H9 (cell line): ENCODE data around the gene STK10. TPM values are rescaled to one million over a fixed set of nuclear protein-coding genes. Genes with fewer than 3 reads are reported as not detected.

Experiments used
- DNase-seq: peaks from one replicate; pipeline ENCODE4 v3.0.0-alpha.2; 2017
- H2AFZ ChIP-seq: one replicate; pipeline ENCODE4 v1.6.1; 2013; ENCODE audit warnings: mild to moderate bottlenecking, low read length, control low read depth, moderate library complexity
- H2AK5ac ChIP-seq: 2 replicates; pipeline ENCODE4 v1.6.1; 2013; ENCODE audit warnings: low read length, control low read depth, mixed read lengths; ENCODE audit not compliant: insufficient read length
- H2BK120ac ChIP-seq: one replicate; pipeline ENCODE4 v1.6.1; 2013; ENCODE audit warnings: low read depth, mild to moderate bottlenecking, low read length, control low read depth, inconsistent platforms; ENCODE audit not compliant: poor library complexity, severe bottlenecking
- H2BK12ac ChIP-seq: 2 replicates; pipeline ENCODE4 v1.6.1; 2013; ENCODE audit warnings: low read length, control low read depth, mixed read lengths, low read depth; ENCODE audit not compliant: insufficient read length
- H2BK15ac ChIP-seq: 2 replicates; pipeline ENCODE4 v1.6.1; 2013; ENCODE audit warnings: low read depth, low read length, control low read depth
- H2BK20ac ChIP-seq: one replicate; pipeline ENCODE4 v1.6.1; 2013; ENCODE audit warnings: low read depth, mild to moderate bottlenecking, low read length, control low read depth, inconsistent platforms; ENCODE audit not compliant: poor library complexity, severe bottlenecking
- H2BK5ac ChIP-seq: 2 replicates; pipeline ENCODE4 v1.6.1; 2013; ENCODE audit warnings: low read length, control low read depth, mixed read lengths; ENCODE audit not compliant: insufficient read length
- H3K14ac ChIP-seq: 2 replicates; pipeline ENCODE4 v1.6.1; 2013; ENCODE audit warnings: low read length, control low read depth; ENCODE audit not compliant: insufficient read depth
- H3K18ac ChIP-seq: 2 replicates; pipeline ENCODE4 v1.6.1; 2013; ENCODE audit warnings: low read depth, mild to moderate bottlenecking, mixed read lengths, low read length, control low read depth; ENCODE audit not compliant: insufficient read length
- H3K23ac ChIP-seq: 2 replicates; pipeline ENCODE4 v1.6.1; 2013; ENCODE audit warnings: low read length, control low read depth, mixed read lengths, low read depth; ENCODE audit not compliant: insufficient read length
- H3K23me2 ChIP-seq: 2 replicates; pipeline ENCODE4 v1.6.1; 2013; ENCODE audit warnings: low read depth, mild to moderate bottlenecking, mixed read lengths, low read length, control low read depth; ENCODE audit not compliant: insufficient read length, poor library complexity, severe bottlenecking
- H3K27ac ChIP-seq: 2 replicates; pipeline ENCODE4 v1.5.1; 2013; ENCODE audit warnings: low read length, control low read depth, mixed read lengths, low read depth; ENCODE audit not compliant: insufficient read length
- H3K27me3 ChIP-seq: 2 replicates; pipeline ENCODE4 v1.6.1; 2013; ENCODE audit warnings: low read length, control low read depth, inconsistent platforms; ENCODE audit not compliant: insufficient read depth
- H3K4ac ChIP-seq: 2 replicates; pipeline ENCODE4 v1.6.1; 2013; ENCODE audit warnings: low read depth, mild to moderate bottlenecking, control low read depth, inconsistent platforms, low read length, moderate library complexity
- H3K4me1 ChIP-seq: 2 replicates; pipeline ENCODE4 v1.6.1; 2013; ENCODE audit warnings: low read length, control low read depth, inconsistent platforms; ENCODE audit not compliant: insufficient read depth
- H3K4me2 ChIP-seq: 2 replicates; pipeline ENCODE4 v1.6.1; 2013; ENCODE audit warnings: low read length, control low read depth, mixed read lengths; ENCODE audit not compliant: insufficient read length, insufficient read depth
- H3K56ac ChIP-seq: 2 replicates; pipeline ENCODE4 v1.6.1; 2013; ENCODE audit warnings: low read depth, mild to moderate bottlenecking, mixed read lengths, low read length, control low read depth; ENCODE audit not compliant: insufficient read length
- H3K79me1 ChIP-seq: 2 replicates; pipeline ENCODE4 v1.6.1; 2013; ENCODE audit warnings: low read depth, mild to moderate bottlenecking, moderate library complexity, low read length, control low read depth, inconsistent platforms; ENCODE audit not compliant: insufficient read depth, poor library complexity, severe bottlenecking
- H3K79me2 ChIP-seq: 2 replicates; pipeline ENCODE4 v1.6.1; 2013; ENCODE audit warnings: low read length, control low read depth, inconsistent platforms; ENCODE audit not compliant: insufficient read depth
- H3K9ac ChIP-seq: 2 replicates; pipeline ENCODE4 v1.6.1; 2013; ENCODE audit warnings: low read length, control low read depth, mixed read lengths; ENCODE audit not compliant: insufficient read length; ENCODE audit errors: extremely low read depth
- H3K9me3 ChIP-seq: one replicate; pipeline ENCODE4 v1.6.1; 2013; ENCODE audit warnings: low read depth, low read length, inconsistent platforms; ENCODE audit not compliant: control insufficient read depth
- H3T11ph ChIP-seq: one replicate; pipeline ENCODE4 v1.6.1; 2013; ENCODE audit warnings: mild to moderate bottlenecking, low read length, control low read depth, inconsistent platforms
- H4K20me1 ChIP-seq: one replicate; pipeline ENCODE4 v1.6.1; 2013; ENCODE audit not compliant: control insufficient read depth, insufficient read length, insufficient read depth
- H4K5ac ChIP-seq: 2 replicates; pipeline ENCODE4 v1.6.1; 2013; ENCODE audit warnings: low read depth, mild to moderate bottlenecking, mixed read lengths, low read length, control low read depth; ENCODE audit not compliant: insufficient read length
- H4K8ac ChIP-seq: replicated peaks from 2 replicates; pipeline ENCODE4 v1.6.1; 2013; ENCODE audit warnings: low read length, control low read depth, mixed read lengths, low read depth; ENCODE audit not compliant: insufficient read length
- H4K91ac ChIP-seq: 2 replicates; pipeline ENCODE4 v1.6.1; 2013; ENCODE audit warnings: low read depth, mild to moderate bottlenecking, moderate library complexity, mixed read lengths, low read length, control low read depth; ENCODE audit not compliant: insufficient read length
- H3K27ac Mint-ChIP-seq, 3 experiments: 2 replicates in 2 of 3; 3 replicates in 1 of 3; pipeline ENCODE4 v1.8.0; 2020 to 2021; ENCODE audit warnings: mixed read lengths in 3 of 3, mild to moderate bottlenecking in 1 of 3, moderate library complexity in 1 of 3
- H3K27me3 Mint-ChIP-seq: 2 replicates; pipeline ENCODE4 v1.8.0; 2021; ENCODE audit warnings: low read depth, mild to moderate bottlenecking, moderate library complexity, mixed read lengths
- H3K36me3 Mint-ChIP-seq, 3 experiments: 2 replicates in 2 of 3; 3 replicates in 1 of 3; pipeline ENCODE4 v1.8.0; 2020 to 2021; ENCODE audit warnings: low read depth in 3 of 3, mixed read lengths in 3 of 3; ENCODE audit not compliant: insufficient read depth in 1 of 3
- H3K4me1 Mint-ChIP-seq, 2 experiments: 2 replicates each; pipeline ENCODE4 v1.8.0; 2020; ENCODE audit warnings: mixed read lengths in 2 of 2
- H3K4me3 Mint-ChIP-seq, 2 experiments: 2 replicates in 1 of 2; 3 replicates in 1 of 2; pipeline ENCODE4 v1.8.0; 2020 to 2021; ENCODE audit warnings: mild to moderate bottlenecking in 2 of 2, mixed read lengths in 2 of 2, moderate library complexity in 1 of 2
- H3K9me3 Mint-ChIP-seq, 2 experiments: 2 replicates in 1 of 2; 3 replicates in 1 of 2; pipeline ENCODE4 v1.8.0; 2020; ENCODE audit warnings: mild to moderate bottlenecking in 2 of 2, mixed read lengths in 2 of 2, moderate library complexity in 1 of 2
- WGBS: extraction: QIAGEN DNeasy Blood & Tissue Kit; methylation state at CpG from one replicate; pipeline ENCODE4 v1.1.7; 2013; ENCODE audit warnings: missing lambda C conversion rate, low lambda C conversion rate, mixed read lengths; ENCODE audit not compliant: insufficient read length; ENCODE audit errors: extremely low coverage; 5-methylcytosine and 5-hydroxymethylcytosine counted together
- total RNA-seq: library from RNA; stranded (reverse); gene quantifications from 2 replicates; pipeline ENCODE4 v1.2.1, GENCODE V29; 2021
- TF ChIP-seq, protein P1 (sequence below): fragments of 200-600 bp; sonication (generic); conservative IDR thresholded peaks from 3 replicates; pipeline ENCODE4 v1.8.0; 2021; ENCODE audit warnings: antibody characterized with exemption, mild to moderate bottlenecking

The STK10 gene
- total RNA-seq, 1 experiment from 2014 or later, result 14.6 TPM

GRCh38 chr5:172110260-172110815, 77.7 kb downstream of the STK10 start:
- H3K23me2 ChIP-seq, result no peaks in the 10 kb centered on the region
- no peak for DNase-seq
- no peaks in the 10 kb centered on the region for H3K27me3 Mint-ChIP-seq
- H2BK20ac ChIP-seq, result no peak overlapping the region
- no CpG with 5 or more reads among the region's 14 CpGs for WGBS
- H2BK15ac ChIP-seq, result no peak overlapping the region
- H3T11ph ChIP-seq, result no peak overlapping the region
- H3K27me3 ChIP-seq, result no peaks in the 10 kb centered on the region
- no peaks in the 10 kb centered on the region for H3K79me2 ChIP-seq
- TF ChIP-seq, protein P1, sequence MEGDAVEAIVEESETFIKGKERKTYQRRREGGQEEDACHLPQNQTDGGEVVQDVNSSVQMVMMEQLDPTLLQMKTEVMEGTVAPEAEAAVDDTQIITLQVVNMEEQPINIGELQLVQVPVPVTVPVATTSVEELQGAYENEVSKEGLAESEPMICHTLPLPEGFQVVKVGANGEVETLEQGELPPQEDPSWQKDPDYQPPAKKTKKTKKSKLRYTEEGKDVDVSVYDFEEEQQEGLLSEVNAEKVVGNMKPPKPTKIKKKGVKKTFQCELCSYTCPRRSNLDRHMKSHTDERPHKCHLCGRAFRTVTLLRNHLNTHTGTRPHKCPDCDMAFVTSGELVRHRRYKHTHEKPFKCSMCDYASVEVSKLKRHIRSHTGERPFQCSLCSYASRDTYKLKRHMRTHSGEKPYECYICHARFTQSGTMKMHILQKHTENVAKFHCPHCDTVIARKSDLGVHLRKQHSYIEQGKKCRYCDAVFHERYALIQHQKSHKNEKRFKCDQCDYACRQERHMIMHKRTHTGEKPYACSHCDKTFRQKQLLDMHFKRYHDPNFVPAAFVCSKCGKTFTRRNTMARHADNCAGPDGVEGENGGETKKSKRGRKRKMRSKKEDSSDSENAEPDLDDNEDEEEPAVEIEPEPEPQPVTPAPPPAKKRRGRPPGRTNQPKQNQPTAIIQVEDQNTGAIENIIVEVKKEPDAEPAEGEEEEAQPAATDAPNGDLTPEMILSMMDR, result no peak
- H4K91ac ChIP-seq, result no peak overlapping the region
- no peaks in the 10 kb centered on the region for H3K79me1 ChIP-seq
- no peaks in the 10 kb centered on the region for H4K20me1 ChIP-seq
- no peak overlapping the region; the same call in 1 of the 2 replicates for H3K14ac ChIP-seq
- no peak overlapping the region for H3K4me2 ChIP-seq
- no peak overlapping the region for H3K9ac ChIP-seq
- no peak overlapping the region for H3K23ac ChIP-seq
- H3K18ac ChIP-seq, result no peak overlapping the region
- no peak overlapping the region for H2BK120ac ChIP-seq
- no peak overlapping the region; the same call in 1 of the 2 replicates for H3K4ac ChIP-seq
- H3K36me3 Mint-ChIP-seq, result peaks cover 3 to 8% (median 7%) of the 10 kb centered on the region in 3 experiments; a peak in 5 of 7 replicates
- peak overlapping the region in 2 of 3 experiments; percentile 80 to 82; a peak in 3 of 7 replicates for H3K27ac Mint-ChIP-seq
- H3K9me3 ChIP-seq, result no peaks in the 10 kb centered on the region
- H4K8ac ChIP-seq, result no peak overlapping the region
- no peak overlapping the region for H3K4me3 Mint-ChIP-seq
- H2AFZ ChIP-seq, result no peak overlapping the region
- no peak overlapping the region for H2BK5ac ChIP-seq
- no peaks in the 10 kb centered on the region for H3K9me3 Mint-ChIP-seq
- H2BK12ac ChIP-seq, result no peak overlapping the region
- no peak overlapping the region for H4K5ac ChIP-seq
- peaks cover 30 to 35% of the 10 kb centered on the region in 2 experiments for H3K4me1 Mint-ChIP-seq
- no peaks in the 10 kb centered on the region for H3K4me1 ChIP-seq
- no peak overlapping the region for H3K56ac ChIP-seq
- H3K27ac ChIP-seq, result no peak overlapping the region
- no peak overlapping the region for H2AK5ac ChIP-seq
